Measurements from ENCODE around the gene PXDN. TPM values are rescaled to one million over a fixed set of nuclear protein-coding genes. Genes with fewer than 3 reads are reported as not detected.

The PXDN gene
- total and polyA plus RNA-seq, 2 donors (not counting 1 experiment from before 2014, with no cell fraction given), result 0.21 to 1.4 TPM

- CTCF ChIA-PET, result no interaction called here
- POLR2A ChIA-PET, result no interaction called here
Observed at GRCh38 chr2:1607236-1607920, 136.9 kb downstream of the PXDN start.

More at GRCh38 chr2:1607236-1607920, 136.9 kb downstream of the PXDN start:
- Histone ChIP-seq H3K36me3 (replicated peaks in 1 of 2; ENCODE audit: control extremely low read depth in 1 of 2, control insufficient read depth in 1 of 2, extremely low read depth in 1 of 2, insufficient read depth in 2 of 2, low read length in 1 of 2) (no peaks in the 10 kb centered on the region), H3K9me3 (ENCODE audit: control extremely low read depth in 1 of 3, control insufficient read depth in 2 of 3, insufficient read depth in 1 of 3, low read length in 2 of 3) (peaks cover 0 to 19% (median 0%) of the 10 kb centered on the region in 3 donors), H3K79me2 (ENCODE audit: control insufficient read depth, insufficient read depth, low read length) (no peaks in the 10 kb centered on the region), H3K9ac (ENCODE audit: low read length) (no peak overlapping the region), H3K4me2 (replicated peaks; ENCODE audit: low read depth, low read length, poor library complexity, severe bottlenecking) (no peak overlapping the region), H4K20me1 (ENCODE audit: control insufficient read depth, insufficient read depth, low read length, poor library complexity, severe bottlenecking) (no peaks in the 10 kb centered on the region), H3K27ac (ENCODE audit: low read length in 2 of 2) (no peak overlapping the region), H3K27me3 (replicated peaks in 1 of 4; ENCODE audit: control extremely low read depth in 1 of 4, control insufficient read depth in 3 of 4, insufficient read depth in 4 of 4, low read length in 3 of 4) (peaks cover 0 to 22% (median 6%) of the 10 kb centered on the region in 4 experiments), H3K4me3 (ENCODE audit: control extremely low read depth in 1 of 5, extremely low read depth in 1 of 5, insufficient read depth in 1 of 5, low read depth in 2 of 5, low read length in 4 of 5) (no peak overlapping the region), H2AFZ (ENCODE audit: insufficient read depth, low read depth, low read length, poor library complexity, severe bottlenecking) (no peak overlapping the region), H3K4me1 (ENCODE audit: control insufficient read depth in 2 of 2, insufficient read depth in 2 of 2, low read length in 2 of 2) (peaks cover 45 to 56% of the 10 kb centered on the region in 2 donors)
- Mint-ChIP-seq H3K9me3 (ENCODE audit: insufficient read depth) (no peaks in the 10 kb centered on the region), H3K4me3 (no peak overlapping the region), H3K4me1 (peaks cover 40% of the 10 kb centered on the region), H3K27me3 (peaks cover 1% of the 10 kb centered on the region), H3K27ac (no peak overlapping the region)
- no peak for TF ChIP-seq EZH2 (IDR thresholded peaks at IDR 0.05; ENCODE audit: borderline replicate concordance, insufficient read depth, low read depth, low read length, poor library complexity, severe bottlenecking)
- TF ChIP-seq CTCF (IDR thresholded peaks at IDR 0.05), result no peak
- WGBS (ENCODE audit: insufficient coverage), result 95% methylated on average over 5 of the region's 7 CpGs
- intact Hi-C loops (cut with micrococcal nuclease), result no loop called here
- no peak for ATAC-seq (ENCODE audit: low read depth)
- no peak for DNase-seq
